Lower leg skin (tissue), 3 donors: ENCODE measurements around the gene TBX18.

Experiments
- POLR2A ChIP-seq, 2 donors: fragments of 450-650 bp; IDR thresholded peaks; one replicate each; pipeline ENCODE4 v1.6.1; 2016 to 2017; ENCODE audit warnings: antibody characterized with exemption in 2 of 2, mild to moderate bottlenecking in 1 of 2, moderate library complexity in 1 of 2
- TF ChIP-seq, protein P1 (sequence below), 3 donors: fragments of 450-650 bp; IDR thresholded peaks; one replicate each; pipeline ENCODE4 v1.5.1; 2016; ENCODE audit warnings: antibody characterized with exemption in 3 of 3, mild to moderate bottlenecking in 3 of 3, moderate library complexity in 2 of 3

DNA sequence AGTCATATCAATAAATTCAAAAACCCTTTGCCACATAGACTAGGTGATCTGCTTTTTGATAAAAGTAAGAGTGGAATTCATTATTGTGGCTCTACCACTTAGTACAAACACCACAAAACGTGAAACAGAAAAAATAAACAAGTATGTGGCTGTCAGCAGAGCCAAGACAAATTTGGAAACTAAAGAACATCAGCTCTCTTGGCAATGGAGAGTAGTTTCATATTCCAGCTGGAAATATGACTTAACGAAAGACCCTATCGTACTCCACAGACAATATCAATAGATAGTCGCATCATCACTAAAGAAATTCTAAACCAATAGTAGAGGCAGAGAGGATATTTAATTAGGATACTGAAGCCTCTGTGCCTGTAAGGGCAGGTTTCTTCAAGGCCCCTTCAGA is 20.8 kb downstream of the TBX18 start:
- TF ChIP-seq POLR2A (IDR thresholded peaks at IDR 0.05) = no peak
- TF ChIP-seq, protein P1, sequence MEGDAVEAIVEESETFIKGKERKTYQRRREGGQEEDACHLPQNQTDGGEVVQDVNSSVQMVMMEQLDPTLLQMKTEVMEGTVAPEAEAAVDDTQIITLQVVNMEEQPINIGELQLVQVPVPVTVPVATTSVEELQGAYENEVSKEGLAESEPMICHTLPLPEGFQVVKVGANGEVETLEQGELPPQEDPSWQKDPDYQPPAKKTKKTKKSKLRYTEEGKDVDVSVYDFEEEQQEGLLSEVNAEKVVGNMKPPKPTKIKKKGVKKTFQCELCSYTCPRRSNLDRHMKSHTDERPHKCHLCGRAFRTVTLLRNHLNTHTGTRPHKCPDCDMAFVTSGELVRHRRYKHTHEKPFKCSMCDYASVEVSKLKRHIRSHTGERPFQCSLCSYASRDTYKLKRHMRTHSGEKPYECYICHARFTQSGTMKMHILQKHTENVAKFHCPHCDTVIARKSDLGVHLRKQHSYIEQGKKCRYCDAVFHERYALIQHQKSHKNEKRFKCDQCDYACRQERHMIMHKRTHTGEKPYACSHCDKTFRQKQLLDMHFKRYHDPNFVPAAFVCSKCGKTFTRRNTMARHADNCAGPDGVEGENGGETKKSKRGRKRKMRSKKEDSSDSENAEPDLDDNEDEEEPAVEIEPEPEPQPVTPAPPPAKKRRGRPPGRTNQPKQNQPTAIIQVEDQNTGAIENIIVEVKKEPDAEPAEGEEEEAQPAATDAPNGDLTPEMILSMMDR (IDR thresholded peaks at IDR 0.05) = no peak
